ENCODE results near the gene DYNC2LI1.
"Not testable (repeated sequence)": the region's sequence is repeated elsewhere in the genome, so short reads cannot be mapped to it uniquely, and the experiment has no call there.

DYNC2LI1 gene

DNA sequence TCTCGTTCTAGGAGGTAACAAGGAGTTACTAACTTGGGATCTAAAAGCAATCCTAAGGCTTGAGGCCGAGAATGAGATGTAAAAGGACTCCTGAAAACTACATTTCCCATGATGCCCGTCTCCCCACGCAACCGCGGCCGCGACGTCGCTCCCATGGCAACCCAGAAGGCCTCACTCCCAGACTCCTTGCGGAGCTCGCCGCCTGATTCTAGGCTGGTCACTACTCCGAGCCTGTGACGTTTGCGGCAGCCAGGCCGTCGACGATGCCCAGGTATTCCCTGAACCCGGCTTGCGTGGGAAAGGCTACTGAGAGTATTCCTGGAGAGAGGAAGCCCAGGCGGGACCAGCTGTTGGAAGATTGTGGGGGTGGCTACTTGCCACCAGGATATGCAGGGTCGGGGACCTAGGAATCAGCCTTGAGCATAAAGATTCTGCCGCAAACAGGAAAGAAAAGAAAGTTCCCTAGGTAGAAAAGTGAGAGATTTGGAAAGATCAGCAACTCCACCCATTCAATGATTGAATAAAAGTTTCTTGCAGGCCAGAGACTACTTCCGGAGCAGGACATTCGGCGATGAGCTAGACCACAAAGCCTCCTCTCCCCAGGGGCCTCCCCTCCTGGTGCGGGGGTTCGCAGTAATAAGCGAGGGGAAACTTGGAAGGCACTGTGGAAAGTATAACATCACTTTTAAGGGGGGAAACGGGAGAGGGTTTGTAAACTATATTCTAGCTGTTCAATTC lies at the start of gene DYNC2LI1:
DYNC2LI1 (plus strand) TSS at position 164 of the 738 bp plus-strand sequence; CDS start at position 264, 100 bp downstream.
- DNase-seq: peak; percentile 88
- in situ Hi-C loops (cut with MboI; ENCODE audit: low pct_unique_long_range_greater_than_20kb, low sequenced_read_pairs): no loop called here

DNA sequence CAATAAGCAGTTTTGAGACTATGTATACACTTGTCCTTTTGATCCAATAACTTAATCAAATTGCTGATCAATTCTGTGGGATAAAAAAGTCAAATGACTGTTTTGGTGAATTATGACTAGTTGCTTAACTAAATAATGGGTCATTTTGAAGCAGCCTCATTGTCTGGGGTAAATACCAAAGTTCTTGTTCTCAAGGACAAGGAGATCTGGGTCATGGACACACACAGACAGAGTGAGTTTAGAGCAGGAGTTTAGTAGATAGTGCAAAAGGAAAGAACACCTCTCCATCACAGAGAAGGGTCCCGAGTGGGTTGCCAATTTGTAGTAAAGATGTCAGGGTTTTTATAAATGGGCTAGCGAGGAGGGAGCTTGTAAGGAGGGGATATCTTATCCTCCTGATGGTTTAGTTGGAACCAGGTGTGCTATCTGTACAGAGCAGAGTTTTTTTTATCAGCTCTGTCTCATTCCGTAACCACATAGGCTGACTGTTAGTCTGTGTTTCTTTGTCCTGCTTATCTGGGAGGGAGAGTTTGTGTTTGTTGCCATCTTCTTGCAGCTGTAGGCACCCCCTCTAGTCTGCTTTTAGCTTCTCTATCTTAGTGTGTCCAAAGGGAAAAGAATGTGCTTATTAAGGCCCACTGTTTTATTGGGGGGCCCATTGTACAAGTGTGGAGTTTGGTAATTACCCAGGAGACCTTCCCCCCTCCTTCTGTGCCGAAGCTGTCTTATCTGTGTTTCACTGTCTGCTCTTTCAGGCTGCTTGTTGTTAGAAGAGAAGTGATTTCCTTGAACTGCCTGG lies 48.9 kb upstream of the DYNC2LI1 start:
- in situ Hi-C loops (cut with MboI; ENCODE audit: low pct_unique_long_range_greater_than_20kb, low sequenced_read_pairs): no loop called here
- DNase-seq: no peak

DNA sequence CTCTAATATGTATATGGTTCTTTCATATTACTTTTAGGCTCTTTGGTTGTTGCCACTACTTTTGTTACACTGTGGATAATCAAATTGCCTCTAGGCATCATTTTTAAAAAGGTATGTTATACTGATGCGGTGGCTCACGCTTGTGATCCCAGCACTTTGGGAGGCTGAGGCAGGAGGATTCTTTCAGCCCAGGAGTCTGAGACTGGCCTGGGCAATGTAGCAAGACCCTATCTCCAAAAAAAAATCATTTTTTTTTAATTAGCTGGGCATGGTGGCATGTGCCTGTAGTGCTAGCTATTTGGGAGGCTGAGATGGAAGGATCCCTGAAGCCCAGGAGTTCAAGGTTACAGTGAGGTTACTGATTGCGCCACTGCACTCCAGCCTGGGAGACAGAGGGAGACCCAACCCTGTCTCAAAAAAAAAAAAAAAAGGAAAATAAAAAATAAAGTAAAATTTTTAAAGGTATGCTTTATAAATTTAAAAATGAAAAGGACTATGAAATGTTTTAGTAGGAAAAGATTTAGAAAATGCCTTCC lies 48.1 kb upstream of the DYNC2LI1 start:
- DNase-seq: no peak
- in situ Hi-C loops (cut with MboI; ENCODE audit: low pct_unique_long_range_greater_than_20kb, low sequenced_read_pairs): no loop called here

DNA sequence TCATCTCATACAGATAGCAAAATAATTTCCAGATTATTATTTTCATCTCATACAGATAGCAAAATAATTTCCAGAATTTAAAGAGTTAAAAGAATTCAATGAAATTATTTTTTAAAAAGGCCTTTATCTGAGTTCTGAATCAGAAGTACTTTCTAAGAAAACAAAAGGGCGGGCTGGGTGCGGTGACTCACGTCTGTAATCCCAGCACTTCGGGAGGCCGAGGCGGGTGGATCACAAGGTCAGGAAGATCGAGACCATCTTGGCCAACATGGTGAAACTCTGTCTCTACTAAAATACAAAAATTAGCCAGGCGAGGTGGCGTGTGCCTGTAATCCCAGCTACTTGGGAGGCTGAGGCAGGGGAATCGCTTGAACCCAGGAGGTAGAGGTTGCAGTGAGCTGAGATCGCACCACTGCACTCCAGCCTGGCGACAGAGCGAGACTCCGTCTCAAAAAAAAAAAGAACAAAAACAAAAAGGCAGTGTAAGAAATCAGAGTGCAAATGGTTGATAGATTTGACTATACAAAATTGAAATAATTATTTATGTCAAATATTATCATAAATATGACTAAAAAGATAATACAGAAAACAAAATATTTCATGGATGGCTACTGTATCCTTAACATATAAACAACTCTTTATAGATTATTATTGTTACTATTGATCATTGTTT lies 46.7 kb upstream of the DYNC2LI1 start:
- DNase-seq; in situ Hi-C loops (cut with MboI; ENCODE audit: low pct_unique_long_range_greater_than_20kb, low sequenced_read_pairs): not testable (repeated sequence)

DNA sequence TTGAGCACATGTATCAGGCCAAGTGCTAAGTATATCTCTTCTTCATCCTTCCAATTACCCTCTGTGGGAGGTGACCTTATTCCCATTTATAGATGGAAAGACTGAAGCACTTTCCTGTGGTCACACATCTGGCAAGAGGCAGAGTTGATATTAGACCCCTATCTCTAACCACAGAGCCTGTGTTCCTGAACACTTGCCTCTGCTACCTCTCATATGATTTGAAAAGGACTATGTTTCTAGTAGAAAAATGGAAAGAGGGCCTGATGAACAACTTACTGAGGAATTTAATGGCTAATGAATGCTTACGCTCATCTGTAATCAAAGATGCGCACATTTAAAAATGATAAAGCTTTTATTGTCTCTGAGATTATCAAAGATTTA lies 46.2 kb upstream of the DYNC2LI1 start:
- DNase-seq: peak; percentile 6
- in situ Hi-C loops (cut with MboI; ENCODE audit: low pct_unique_long_range_greater_than_20kb, low sequenced_read_pairs): no loop called here

DNA sequence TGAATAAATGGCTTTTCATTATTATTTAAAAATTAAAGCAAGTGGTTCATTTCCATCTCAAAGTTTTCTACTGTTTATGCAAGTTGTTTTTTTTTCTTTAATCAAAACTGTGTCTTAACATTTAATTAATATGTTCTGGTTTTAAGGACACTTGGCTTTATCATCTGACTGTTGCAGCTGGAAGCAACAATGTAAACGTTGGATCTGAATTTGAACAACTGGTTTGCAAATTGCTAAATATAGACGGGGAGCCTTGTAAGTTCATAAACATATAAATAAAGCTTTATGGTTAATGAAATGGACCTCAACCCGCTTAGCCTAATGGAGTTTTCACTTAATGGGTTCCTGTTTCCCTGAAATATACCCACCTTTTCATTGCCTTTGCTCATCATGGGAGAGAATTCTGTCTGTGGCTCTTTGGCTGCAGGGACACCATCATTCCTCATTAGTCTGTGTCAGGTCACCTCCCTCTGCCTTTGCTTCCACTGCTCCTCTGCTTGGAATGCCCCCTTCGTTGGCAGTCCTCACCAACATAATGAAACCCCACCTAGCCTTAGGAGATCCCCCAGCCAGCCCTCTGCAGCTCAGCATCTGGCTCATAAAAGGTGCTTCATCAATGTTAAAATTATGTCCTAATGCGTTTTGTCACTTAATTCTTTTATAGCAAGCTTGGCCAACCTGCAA lies 44.2 kb upstream of the DYNC2LI1 start:
- DNase-seq: no peak
- in situ Hi-C loops (cut with MboI; ENCODE audit: low pct_unique_long_range_greater_than_20kb, low sequenced_read_pairs): no loop called here

DNA sequence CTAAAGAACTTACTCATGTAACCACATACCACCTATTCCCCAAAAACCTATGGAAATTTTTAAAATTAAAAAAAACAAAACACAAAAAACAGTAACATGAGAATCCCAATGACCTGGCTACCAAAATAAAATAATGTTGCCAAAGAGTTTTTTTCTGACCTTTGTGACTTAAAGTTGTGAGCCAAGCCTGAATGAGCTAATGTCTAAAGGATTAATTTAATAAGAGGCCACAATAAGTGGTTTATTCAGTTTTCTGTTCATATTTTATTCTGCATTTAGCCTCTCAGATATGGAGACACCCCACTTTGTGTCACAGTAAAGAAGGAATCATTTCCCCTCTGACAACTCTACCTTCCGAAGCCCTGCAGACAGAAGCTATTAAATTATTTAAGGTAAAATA lies 42.6 kb upstream of the DYNC2LI1 start:
- DNase-seq: no peak
- in situ Hi-C loops (cut with MboI; ENCODE audit: low pct_unique_long_range_greater_than_20kb, low sequenced_read_pairs): no loop called here

DNA sequence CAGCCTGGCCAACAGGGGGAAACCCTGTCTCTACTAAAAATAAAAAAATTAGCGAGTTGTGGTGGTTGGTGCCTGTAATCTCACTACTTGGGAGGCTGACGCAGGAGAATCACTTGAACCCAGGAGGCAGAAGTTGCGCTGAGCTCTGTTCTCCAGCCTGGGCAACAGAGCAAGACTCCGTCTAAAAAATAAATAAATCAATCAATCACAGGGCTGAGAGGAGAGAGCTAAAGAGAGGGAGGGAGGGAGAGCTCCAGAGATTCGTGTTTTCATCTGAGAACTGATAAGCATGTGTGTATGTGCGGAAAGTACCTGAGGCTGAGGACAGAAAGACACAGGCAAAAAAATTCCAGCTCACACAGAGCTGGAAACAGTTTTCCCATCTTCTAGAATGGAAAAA lies 37.2 kb upstream of the DYNC2LI1 start:
- in situ Hi-C loops (cut with MboI; ENCODE audit: low pct_unique_long_range_greater_than_20kb, low sequenced_read_pairs): no loop called here
- no peak for DNase-seq

DNA sequence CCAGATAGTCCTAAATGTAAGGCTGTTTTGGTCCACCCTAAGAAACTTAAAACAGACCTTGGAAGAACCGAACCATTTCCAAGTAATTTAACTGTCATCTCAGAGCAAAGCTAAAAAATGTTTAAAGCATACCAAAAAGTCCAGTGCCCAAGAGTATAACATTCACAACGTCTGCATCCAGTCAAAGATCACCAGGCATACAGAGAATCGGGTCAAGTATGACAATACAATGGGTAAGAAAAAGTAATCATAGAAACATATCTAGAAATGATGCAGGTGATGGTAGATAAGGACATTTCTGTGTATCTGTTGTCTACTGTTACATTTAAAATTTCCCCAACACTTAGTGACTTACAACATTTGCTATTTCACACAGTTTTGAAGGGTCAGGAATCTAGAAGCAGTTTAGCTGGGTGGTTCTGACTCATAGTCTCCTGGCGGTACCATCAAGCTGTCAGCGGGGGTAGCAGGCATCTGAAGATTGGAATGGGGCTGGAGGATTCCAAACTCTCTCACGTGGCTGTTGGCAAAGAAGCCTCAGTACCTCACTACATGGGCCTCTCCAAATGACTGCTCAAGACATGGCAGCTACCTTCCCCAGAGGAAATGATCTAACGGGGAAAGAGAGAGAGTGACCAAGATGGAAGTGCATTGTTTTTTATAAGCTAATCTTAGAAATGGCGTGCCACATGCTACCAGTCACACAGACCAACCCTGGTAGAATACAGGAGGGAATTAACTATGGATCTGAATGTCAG lies 36.6 kb upstream of the DYNC2LI1 start:
- in situ Hi-C loops (cut with MboI; ENCODE audit: low pct_unique_long_range_greater_than_20kb, low sequenced_read_pairs): no loop called here
- no peak for DNase-seq

DNA sequence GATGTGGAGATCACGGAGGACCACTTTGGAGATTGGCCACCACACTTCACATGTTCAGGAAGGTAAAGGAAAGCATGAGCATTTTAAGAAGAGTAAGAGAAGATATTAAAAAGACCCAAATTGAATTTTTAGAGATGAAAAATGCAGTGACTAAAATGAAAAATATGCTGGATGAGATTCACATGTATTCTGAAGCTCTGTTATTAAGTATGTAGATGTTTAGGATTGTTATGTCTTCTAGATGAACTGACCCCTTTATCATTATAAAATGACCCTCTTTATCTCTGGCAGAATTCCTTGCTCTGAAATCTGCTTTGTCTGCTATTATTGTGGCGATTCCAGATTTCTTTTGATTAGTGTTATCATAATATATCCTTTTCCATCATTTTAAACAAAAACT lies 36.0 kb upstream of the DYNC2LI1 start:
- in situ Hi-C loops (cut with MboI; ENCODE audit: low pct_unique_long_range_greater_than_20kb, low sequenced_read_pairs): no loop called here
- DNase-seq: no peak

DNA sequence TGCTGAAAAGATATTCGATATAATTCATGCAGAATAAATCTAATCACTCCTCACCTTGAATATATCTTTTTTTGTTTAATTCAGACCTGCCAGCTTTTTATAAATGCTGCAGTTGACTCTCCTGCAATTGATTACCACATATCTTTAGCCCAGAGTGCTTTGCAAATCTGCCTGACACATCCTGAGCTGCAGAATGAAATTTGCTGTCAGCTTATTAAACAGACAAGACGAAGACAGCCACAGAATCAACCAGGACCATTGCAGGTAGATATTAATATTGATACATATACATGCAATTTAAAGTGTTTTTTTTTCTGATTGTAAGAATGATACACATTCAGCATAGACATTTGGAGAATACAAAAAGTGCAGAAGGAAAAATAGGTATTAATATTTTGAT lies 35.6 kb upstream of the DYNC2LI1 start:
- DNase-seq: no peak
- in situ Hi-C loops (cut with MboI; ENCODE audit: low pct_unique_long_range_greater_than_20kb, low sequenced_read_pairs): no loop called here

DNA sequence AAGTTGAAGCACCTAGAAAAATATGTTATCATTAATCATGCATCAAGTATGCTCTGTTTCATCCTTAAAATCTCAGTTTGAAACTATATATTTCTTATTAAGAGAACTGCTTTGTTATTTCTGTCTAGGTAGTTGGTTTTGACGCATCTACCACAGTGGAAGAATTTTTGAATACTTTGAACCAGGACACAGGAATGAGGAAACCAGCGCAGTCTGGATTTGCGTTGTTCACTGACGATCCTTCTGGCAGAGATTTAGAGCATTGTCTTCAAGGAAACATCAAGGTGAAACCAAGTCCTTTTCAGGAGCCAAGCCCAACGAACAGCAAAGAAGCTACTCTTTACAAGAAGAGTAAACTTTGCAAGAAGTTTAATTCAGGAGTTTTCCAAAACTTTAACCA lies 30.1 kb upstream of the DYNC2LI1 start:
- in situ Hi-C loops (cut with MboI; ENCODE audit: low pct_unique_long_range_greater_than_20kb, low sequenced_read_pairs): no loop called here
- no peak for DNase-seq

DNA sequence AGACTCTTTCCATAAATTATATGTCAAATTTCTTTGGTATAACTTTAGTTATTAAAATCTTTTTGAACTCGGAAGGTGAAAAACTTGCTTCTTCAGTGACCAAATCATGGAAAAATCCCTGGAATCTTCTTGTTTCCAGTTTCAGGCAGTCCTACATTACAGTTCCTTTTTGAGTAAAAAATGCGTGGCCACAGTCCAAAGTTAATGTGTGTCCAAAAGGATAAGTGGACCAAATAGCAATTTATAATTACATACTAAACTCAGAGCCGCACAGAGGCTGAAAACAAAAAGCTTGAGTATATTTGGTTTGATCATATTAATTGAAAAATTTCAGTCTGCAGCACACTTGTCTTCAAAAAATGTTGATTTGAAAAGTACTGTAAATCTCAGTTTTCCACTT lies 28.4 kb upstream of the DYNC2LI1 start:
- no peak for DNase-seq

DNA sequence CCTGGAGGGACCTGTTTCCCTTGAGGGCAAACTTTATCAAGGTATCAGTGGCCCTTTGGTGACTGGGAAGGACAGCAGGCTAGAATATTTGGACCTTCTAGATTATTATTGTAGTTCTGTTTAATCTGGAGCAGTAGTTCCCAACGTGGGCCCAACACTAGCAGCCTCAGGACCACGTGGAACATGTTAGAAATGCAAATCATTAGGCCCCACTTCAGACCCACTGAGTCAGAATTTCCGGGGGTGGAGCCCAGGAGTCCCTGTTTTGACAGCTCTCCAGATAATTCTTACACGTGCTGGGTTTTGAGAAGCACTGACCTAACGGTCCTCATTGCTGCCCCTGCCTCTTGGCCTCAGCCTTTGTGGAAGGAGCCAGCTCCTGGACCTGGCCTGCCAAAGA lies 25.5 kb upstream of the DYNC2LI1 start:
- no peak for DNase-seq
- in situ Hi-C loops (cut with MboI; ENCODE audit: low pct_unique_long_range_greater_than_20kb, low sequenced_read_pairs): no loop called here

More for the DNA sequence above, 28.4 kb upstream of the DYNC2LI1 start:
- in situ Hi-C loops (cut with MboI; ENCODE audit: low pct_unique_long_range_greater_than_20kb, low sequenced_read_pairs): no loop called here

DNA sequence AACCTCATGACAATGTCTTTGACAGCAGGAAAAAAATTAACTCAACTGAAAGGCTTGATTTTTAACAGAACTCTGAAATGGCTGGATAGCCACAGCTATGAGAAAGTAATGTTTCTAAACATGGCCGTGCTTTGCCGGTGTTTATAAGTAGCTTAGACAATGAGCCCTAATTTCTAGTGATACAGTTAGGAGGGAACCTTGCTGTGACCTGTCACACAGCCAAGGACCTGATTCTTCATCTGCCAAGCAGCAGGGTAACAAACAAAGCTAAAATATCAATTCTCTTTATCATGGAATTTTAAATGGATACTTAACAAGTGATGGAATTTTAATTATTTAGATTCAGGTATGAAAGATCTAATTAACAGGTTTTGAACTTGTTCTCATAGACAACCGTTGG lies 24.3 kb upstream of the DYNC2LI1 start:
- no peak for DNase-seq
- in situ Hi-C loops (cut with MboI; ENCODE audit: low pct_unique_long_range_greater_than_20kb, low sequenced_read_pairs): no loop called here

DNA sequence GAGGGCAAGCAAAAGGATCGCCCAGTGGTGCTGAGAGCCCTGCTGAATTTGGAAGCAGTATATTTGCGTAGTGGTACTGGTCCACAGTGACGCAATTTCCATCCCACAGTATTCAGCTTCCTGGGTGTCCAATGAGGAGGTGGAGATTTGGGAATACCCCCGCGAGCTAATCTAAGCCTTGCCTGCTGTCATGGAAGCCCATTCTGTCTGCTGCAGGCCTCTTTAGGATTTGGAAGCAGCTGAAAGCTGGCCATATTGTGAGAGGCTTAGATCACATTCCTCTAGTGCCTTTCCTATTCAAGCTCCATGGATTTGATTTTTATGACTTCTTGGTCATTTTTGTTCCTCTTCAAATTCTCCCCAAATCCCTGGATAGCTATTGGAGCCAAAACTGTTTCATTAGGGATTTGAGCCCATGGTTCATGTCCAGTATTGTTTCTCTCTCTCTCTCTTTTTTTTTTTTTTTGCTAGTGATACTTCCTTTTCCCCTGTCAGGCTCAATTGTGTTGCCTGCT lies 22.3 kb upstream of the DYNC2LI1 start:
- DNase-seq: peak; percentile 7
- in situ Hi-C loops (cut with MboI; ENCODE audit: low pct_unique_long_range_greater_than_20kb, low sequenced_read_pairs): no loop called here

DNA sequence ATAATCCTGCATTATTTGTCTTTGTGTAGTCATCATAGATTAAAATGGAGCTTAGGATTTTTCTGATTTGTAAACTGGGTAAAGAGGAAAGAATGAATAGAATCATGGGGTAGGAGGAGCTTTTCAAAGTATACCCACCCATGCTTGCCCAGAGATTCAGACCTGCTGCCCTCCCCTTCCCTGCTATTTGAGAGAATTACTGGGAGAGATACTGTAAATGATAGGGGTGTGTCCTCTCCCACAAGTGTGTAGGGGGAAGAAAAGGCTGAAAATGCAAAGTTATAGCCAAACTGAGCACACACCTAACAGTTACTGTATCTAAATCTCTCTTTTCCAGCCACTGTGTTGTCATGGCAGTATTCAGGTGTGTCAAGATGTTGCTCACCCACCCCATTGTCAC lies 21.5 kb upstream of the DYNC2LI1 start:
- DNase-seq: no peak
- in situ Hi-C loops (cut with MboI; ENCODE audit: low pct_unique_long_range_greater_than_20kb, low sequenced_read_pairs): no loop called here

DNA sequence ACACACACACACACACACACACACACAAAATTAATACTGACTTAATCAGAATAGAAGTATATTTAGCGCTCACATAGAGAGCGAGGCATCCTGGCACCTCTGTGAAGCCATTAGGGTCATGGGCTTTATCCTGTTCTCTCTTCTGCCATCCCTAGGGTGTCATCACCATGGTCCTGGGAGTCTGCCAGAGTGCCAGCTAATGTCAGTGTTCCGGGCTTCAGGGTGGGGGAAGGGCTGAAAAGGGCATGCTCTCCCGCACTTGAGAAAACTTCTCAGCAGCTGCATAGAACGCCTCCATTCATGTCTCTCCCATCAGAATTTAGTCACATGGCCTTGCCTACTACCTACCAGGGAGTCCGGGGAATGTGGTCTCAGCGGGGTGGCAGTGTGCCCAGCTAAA lies 19.7 kb upstream of the DYNC2LI1 start:
- in situ Hi-C loops (cut with MboI; ENCODE audit: low pct_unique_long_range_greater_than_20kb, low sequenced_read_pairs): no loop called here
- DNase-seq: no peak

Measured in KBM-7 (cell line).